Upper lobe of left lung (tissue), 4 donors: ENCODE measurements around the gene TNFRSF21.

Experiments
- POLR2A ChIP-seq, 4 donors: fragments of 450-650 bp; IDR thresholded peaks; one replicate each; pipeline ENCODE4 v1.5.1; 2016 to 2017; ENCODE audit warnings: antibody characterized with exemption in 4 of 4, mild to moderate bottlenecking in 2 of 4
- POLR2AphosphoS5 ChIP-seq, 2 donors: sonication (generic); formaldehyde crosslinking; IDR thresholded peaks; one replicate each; pipeline ENCODE4 v1.5.1; 2017; ENCODE audit warnings: antibody characterized with exemption in 2 of 2
- TF ChIP-seq, protein P1 (sequence below), 6 experiments: fragments of 450-650 bp in 4 of 6; fragments of 200-600 bp in 2 of 6; sonication (generic) in 2 of 6; IDR thresholded peaks; one replicate each; pipeline ENCODE4 v1.5.1; 2016 to 2019; ENCODE audit warnings: antibody characterized with exemption in 6 of 6

DNA sequence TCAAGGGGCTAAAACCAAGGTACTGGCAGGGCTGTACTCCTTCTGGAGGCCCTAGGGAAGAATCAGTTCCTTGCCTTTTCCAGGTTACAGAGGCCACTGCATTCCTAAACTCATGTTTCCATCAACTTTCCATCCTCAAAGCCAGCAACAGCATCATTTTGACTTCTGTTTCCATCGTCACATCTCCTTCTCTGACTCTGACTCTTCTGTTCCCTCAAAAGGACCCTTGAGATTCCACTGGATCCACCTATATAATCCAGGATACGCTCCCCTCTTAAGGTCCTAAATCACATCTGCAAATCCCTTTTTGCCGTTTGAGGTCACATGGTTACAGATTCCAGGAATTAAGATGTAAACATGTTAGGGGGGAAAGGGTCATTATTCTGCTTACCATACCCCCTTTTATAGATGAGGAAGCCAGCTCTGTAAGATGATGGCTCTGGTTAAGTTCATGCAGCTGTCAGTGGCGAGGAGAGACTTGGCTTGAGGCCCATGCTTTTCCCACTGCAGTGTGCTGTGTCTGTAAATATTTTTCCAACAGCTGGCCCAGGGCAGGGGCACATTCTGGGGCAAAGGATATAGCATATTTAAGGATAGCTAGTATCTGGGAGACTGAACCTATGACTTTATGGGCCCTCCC, 114.6 kb downstream of the TNFRSF21 start:
- TF ChIP-seq, protein P1, sequence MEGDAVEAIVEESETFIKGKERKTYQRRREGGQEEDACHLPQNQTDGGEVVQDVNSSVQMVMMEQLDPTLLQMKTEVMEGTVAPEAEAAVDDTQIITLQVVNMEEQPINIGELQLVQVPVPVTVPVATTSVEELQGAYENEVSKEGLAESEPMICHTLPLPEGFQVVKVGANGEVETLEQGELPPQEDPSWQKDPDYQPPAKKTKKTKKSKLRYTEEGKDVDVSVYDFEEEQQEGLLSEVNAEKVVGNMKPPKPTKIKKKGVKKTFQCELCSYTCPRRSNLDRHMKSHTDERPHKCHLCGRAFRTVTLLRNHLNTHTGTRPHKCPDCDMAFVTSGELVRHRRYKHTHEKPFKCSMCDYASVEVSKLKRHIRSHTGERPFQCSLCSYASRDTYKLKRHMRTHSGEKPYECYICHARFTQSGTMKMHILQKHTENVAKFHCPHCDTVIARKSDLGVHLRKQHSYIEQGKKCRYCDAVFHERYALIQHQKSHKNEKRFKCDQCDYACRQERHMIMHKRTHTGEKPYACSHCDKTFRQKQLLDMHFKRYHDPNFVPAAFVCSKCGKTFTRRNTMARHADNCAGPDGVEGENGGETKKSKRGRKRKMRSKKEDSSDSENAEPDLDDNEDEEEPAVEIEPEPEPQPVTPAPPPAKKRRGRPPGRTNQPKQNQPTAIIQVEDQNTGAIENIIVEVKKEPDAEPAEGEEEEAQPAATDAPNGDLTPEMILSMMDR (IDR thresholded peaks at IDR 0.05): no peak
- TF ChIP-seq POLR2AphosphoS5 (IDR thresholded peaks at IDR 0.05): no peak
- TF ChIP-seq POLR2A (IDR thresholded peaks at IDR 0.05): no peak
